Fibroblast of villous mesenchyme (primary cell): Measurements from ENCODE around the gene MDFIC. TPM values are rescaled to one million over a fixed set of nuclear protein-coding genes. Genes with fewer than 3 reads are reported as not detected.

Source experiments
- DNase-seq: peaks from one replicate; pipeline ENCODE4 v3.0.0-alpha.2; 2010; ENCODE audit warnings: low read depth
- H3K4me3 ChIP-seq: 2 replicates; pipeline ENCODE4 v1.5.1; 2011; ENCODE audit warnings: low read depth, mild to moderate bottlenecking, low read length
- total RNA-seq: library from RNA; depleted of rRNA; stranded (reverse); fragments of >200 nt; gene quantifications from 2 replicates; pipeline ENCODE4 v1.2.3, GENCODE V29; 2012
- TF ChIP-seq, protein P1 (sequence below): IDR thresholded peaks from 2 replicates; pipeline ENCODE4 v1.5.1; 2012; ENCODE audit warnings: low read depth, mild to moderate bottlenecking, low read length; ENCODE audit not compliant: insufficient read depth

Gene MDFIC
- total RNA-seq, 1 donor = 39.3 TPM

DNA sequence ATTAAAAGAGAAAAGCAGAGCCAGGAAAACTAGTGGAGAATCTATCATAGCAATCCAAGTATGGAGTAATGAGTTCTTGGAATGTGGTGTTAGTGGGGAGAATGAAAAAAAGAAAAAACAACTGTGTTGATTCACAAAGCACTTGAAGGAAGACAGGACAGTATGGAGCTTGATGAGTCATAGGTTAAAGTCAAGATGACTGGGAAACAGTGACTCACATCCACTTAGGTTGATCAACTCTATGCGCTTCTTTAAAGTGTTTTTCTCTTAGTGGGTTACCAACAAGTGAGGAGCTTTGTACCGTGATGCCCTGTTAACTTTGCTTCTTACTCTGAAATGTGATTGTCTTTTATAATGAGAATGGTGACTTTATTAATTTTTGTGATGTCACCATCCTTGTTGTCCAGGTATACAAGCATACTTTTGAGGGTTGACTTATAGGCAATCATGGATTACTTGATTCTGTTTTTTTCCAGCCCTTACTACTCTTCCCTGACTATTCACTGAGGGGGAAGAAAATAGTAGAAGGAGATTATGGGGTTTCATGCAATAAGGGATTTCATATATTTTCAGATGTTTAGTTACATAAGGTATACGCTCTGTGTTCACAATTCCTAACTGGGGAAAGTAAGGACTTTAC is 32.1 kb upstream of the MDFIC start:
- TF ChIP-seq, protein P1, sequence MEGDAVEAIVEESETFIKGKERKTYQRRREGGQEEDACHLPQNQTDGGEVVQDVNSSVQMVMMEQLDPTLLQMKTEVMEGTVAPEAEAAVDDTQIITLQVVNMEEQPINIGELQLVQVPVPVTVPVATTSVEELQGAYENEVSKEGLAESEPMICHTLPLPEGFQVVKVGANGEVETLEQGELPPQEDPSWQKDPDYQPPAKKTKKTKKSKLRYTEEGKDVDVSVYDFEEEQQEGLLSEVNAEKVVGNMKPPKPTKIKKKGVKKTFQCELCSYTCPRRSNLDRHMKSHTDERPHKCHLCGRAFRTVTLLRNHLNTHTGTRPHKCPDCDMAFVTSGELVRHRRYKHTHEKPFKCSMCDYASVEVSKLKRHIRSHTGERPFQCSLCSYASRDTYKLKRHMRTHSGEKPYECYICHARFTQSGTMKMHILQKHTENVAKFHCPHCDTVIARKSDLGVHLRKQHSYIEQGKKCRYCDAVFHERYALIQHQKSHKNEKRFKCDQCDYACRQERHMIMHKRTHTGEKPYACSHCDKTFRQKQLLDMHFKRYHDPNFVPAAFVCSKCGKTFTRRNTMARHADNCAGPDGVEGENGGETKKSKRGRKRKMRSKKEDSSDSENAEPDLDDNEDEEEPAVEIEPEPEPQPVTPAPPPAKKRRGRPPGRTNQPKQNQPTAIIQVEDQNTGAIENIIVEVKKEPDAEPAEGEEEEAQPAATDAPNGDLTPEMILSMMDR = no peak
- no peak overlapping the region for H3K4me3 ChIP-seq
- DNase-seq = peak; percentile 97

- H3K4me3 ChIP-seq = no peak overlapping the region
- DNase-seq = no peak
- TF ChIP-seq, protein P1 = no peak
These were observed 31.3 kb upstream of the MDFIC start for GRCh38 chr7:114890561-114890960.

- no peak for DNase-seq
- TF ChIP-seq, protein P1 = no peak
These were observed 21.8 kb upstream of the MDFIC start for GRCh38 chr7:114900127-114900526.

DNA sequence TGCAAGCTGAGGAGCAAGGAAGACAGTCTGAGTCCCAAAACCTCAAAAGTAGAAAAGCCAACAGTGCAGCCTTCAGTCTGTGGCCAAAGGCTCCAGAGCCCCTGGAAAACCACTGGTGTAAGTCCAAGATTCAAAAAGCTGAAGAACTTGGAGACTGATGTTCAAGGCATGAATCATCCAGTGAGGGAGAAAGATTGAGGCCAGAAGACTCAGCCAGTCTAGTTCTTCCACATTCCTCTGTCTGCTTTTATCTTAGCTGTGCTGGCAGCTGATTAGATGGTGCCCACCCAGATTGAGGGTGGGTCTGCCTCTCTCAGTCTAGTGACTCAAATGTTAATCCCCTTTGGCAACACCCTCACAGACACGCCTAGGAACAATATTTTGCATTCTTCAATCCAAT is 20.1 kb upstream of the MDFIC start:
- no peak overlapping the region for H3K4me3 ChIP-seq
- no peak for DNase-seq
- TF ChIP-seq, protein P1 = no peak

More at GRCh38 chr7:114900127-114900526, 21.8 kb upstream of the MDFIC start:
- no peak overlapping the region for H3K4me3 ChIP-seq

DNA sequence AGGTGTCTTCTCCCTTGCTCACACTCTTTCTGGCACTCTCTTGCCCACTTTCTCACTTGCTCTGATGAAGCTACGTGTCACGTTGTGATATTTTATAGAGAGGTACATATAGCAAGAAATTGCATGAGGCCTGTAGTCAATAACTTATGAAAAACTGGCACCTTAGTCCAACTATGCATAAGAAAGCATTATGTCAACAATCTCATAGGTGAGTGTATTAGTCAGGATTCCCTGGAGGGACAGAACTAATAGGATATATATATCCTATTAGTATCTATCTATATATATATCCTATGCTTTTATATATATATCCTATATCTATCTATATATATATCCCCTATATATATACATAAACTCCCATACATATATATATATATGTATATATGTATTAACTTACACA is 18.8 kb upstream of the MDFIC start:
- DNase-seq = no peak
- TF ChIP-seq, protein P1 = no peak
- H3K4me3 ChIP-seq = no peak overlapping the region

DNA sequence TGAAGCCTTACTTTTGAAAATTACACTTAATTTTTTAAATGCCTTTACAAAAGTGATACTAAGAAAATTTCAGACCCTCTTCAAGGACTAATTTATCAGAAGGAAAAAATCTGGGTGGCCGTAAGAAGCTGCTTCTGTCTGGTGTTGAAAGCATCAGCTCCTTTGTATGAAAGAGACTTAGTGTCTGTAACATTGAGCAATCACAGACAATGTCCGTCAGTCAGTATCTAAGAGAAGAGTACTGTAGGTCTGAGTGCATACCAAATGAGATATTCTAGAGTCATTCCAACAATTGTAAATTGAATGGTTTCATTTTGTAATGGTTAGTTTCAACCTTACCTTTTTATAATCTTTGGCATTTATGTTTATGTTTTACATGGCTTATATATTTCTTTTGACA is 11.1 kb upstream of the MDFIC start:
- H3K4me3 ChIP-seq = no peak overlapping the region
- peak; percentile 31 for DNase-seq
- TF ChIP-seq, protein P1 = no peak

GRCh38 chr7:114911411-114911810 is 10.5 kb upstream of the MDFIC start:
- H3K4me3 ChIP-seq = no peak overlapping the region
- DNase-seq = no peak
- TF ChIP-seq, protein P1 = no peak
